ENCODE data around the gene TXK. TPM values are rescaled to one million over a fixed set of nuclear protein-coding genes. Genes with fewer than 3 reads are reported as not detected.

TXK gene
- polyA plus RNA-seq, 4 donors = 0.55 to 3.9 (median 2.3) TPM

- DNase-seq (ENCODE audit: low read depth in 4 of 4, low spot score in 3 of 4) = no peak
Observed at GRCh38 chr4:48065587-48066052, 68.4 kb downstream of the TXK start.

GRCh38 chr4:48064349-48064748 lies 69.7 kb downstream of the TXK start:
- no peak for DNase-seq (ENCODE audit: low read depth in 4 of 4, low spot score in 3 of 4)

- DNase-seq (ENCODE audit: low read depth in 4 of 4, low spot score in 3 of 4) = no peak
Observed at GRCh38 chr4:48058617-48059530, 75.2 kb downstream of the TXK start.

- DNase-seq (ENCODE audit: low read depth in 4 of 4, low spot score in 3 of 4) = no peak
Observed at GRCh38 chr4:48051078-48051477, 83.0 kb downstream of the TXK start.

- DNase-seq (ENCODE audit: low read depth in 4 of 4, low spot score in 3 of 4) = no peak
Observed at GRCh38 chr4:48049483-48049882, 84.6 kb downstream of the TXK start.

GRCh38 chr4:48047896-48048295 lies 86.2 kb downstream of the TXK start:
- no peak for DNase-seq (ENCODE audit: low read depth in 4 of 4, low spot score in 3 of 4)

- DNase-seq (ENCODE audit: low read depth in 4 of 4, low spot score in 3 of 4) = no peak
Observed at GRCh38 chr4:48047421-48047844, 86.6 kb downstream of the TXK start.

GRCh38 chr4:48046059-48046458 lies 88.0 kb downstream of the TXK start:
- DNase-seq (ENCODE audit: low read depth in 4 of 4, low spot score in 3 of 4) = no peak

- DNase-seq (ENCODE audit: low read depth in 4 of 4, low spot score in 3 of 4) = no peak
Observed at GRCh38 chr4:48044298-48044697, 89.8 kb downstream of the TXK start.

- DNase-seq (ENCODE audit: low read depth in 4 of 4, low spot score in 3 of 4) = no peak
Observed at GRCh38 chr4:48043504-48043903, 90.5 kb downstream of the TXK start.

GRCh38 chr4:48042979-48043461 lies 91.0 kb downstream of the TXK start:
- no peak for DNase-seq (ENCODE audit: low read depth in 4 of 4, low spot score in 3 of 4)

- DNase-seq (ENCODE audit: low read depth in 4 of 4, low spot score in 3 of 4) = no peak
Observed at GRCh38 chr4:48041535-48042137, 92.4 kb downstream of the TXK start.

GRCh38 chr4:48039561-48039960 lies 94.5 kb downstream of the TXK start:
- no peak for DNase-seq (ENCODE audit: low read depth in 4 of 4, low spot score in 3 of 4)

- no peak for DNase-seq (ENCODE audit: low read depth in 4 of 4, low spot score in 3 of 4)
Observed at GRCh38 chr4:48038666-48039065, 95.4 kb downstream of the TXK start.

GRCh38 chr4:48037117-48037462 lies 97.0 kb downstream of the TXK start:
- DNase-seq (ENCODE audit: low read depth in 4 of 4, low spot score in 3 of 4) = no peak

GRCh38 chr4:48035952-48036351 lies 98.1 kb downstream of the TXK start:
- no peak for DNase-seq (ENCODE audit: low read depth in 4 of 4, low spot score in 3 of 4)

- DNase-seq (ENCODE audit: low read depth in 4 of 4, low spot score in 3 of 4) = no peak
Observed at GRCh38 chr4:48033825-48034413, 100.1 kb downstream of the TXK start.

- no peak for DNase-seq (ENCODE audit: low read depth in 4 of 4, low spot score in 3 of 4)
Observed at GRCh38 chr4:48033412-48033811, 100.6 kb downstream of the TXK start.

GRCh38 chr4:48032721-48033120 lies 101.3 kb downstream of the TXK start:
- DNase-seq (ENCODE audit: low read depth in 4 of 4, low spot score in 3 of 4) = no peak

- DNase-seq (ENCODE audit: low read depth in 4 of 4, low spot score in 3 of 4) = no peak
Observed at GRCh38 chr4:48031802-48032525, 102.1 kb downstream of the TXK start.

GRCh38 chr4:48030470-48030869 lies 103.6 kb downstream of the TXK start:
- no peak for DNase-seq (ENCODE audit: low read depth in 4 of 4, low spot score in 3 of 4)
